IMR-90 (cell line): ENCODE data around the gene PPP1R1C. TPM values are rescaled to one million over a fixed set of nuclear protein-coding genes. Genes with fewer than 3 reads are reported as not detected.

Experiments
- ATAC-seq: fragments of 200-7000 bp; cut with Tn5 transposase; 2 replicates; pipeline ENCODE4 v1.9.1; 2020; ENCODE audit warnings: low read depth, mild to moderate bottlenecking, moderate library complexity
- BruUV-seq: library from RNA; stranded (reverse); fragments of 400-500 nt; replicated peaks from 2 replicates; lab custom pipeline; 2021; lab: Mats Ljungman, UMichigan
- CTCF ChIA-PET: fragments of 300-600 bp; formaldehyde crosslinking; extraction: SDS; loops from one replicate; lab custom pipeline; 2021; ENCODE audit warnings: antibody characterized with exemption; lab: Yijun Ruan, JAX
- POLR2A ChIA-PET: fragments of 300-600 bp; sonication (Branson Sonifier 250); formaldehyde crosslinking; loops from one replicate; lab custom pipeline; 2022; ENCODE audit warnings: antibody characterized with exemption; ENCODE audit not compliant: unreplicated experiment; lab: Charles Lee
- DNase-seq: peaks from one replicate; pipeline ENCODE4 v3.0.0; 2013
- H2AFZ ChIP-seq: replicated peaks from 2 replicates; pipeline ENCODE3; 2013; ENCODE audit warnings: low read length, mild to moderate bottlenecking; ENCODE audit not compliant: poor library complexity
- H2AK5ac ChIP-seq: 2 replicates; pipeline ENCODE4 v1.6.1; 2013; ENCODE audit warnings: low read depth, low read length, inconsistent platforms
- H2AK9ac ChIP-seq: replicated peaks from 2 replicates; pipeline ENCODE3; 2013; ENCODE audit warnings: mild to moderate bottlenecking, low read depth, low read length, moderate library complexity; ENCODE audit not compliant: poor library complexity
- H2BK120ac ChIP-seq: 2 replicates; pipeline ENCODE4 v1.6.1; 2013; ENCODE audit warnings: low read depth, low read length, inconsistent platforms
- H2BK15ac ChIP-seq: 3 replicates; pipeline ENCODE4 v1.6.1; 2013; ENCODE audit warnings: low read depth, low read length, inconsistent platforms
- H2BK20ac ChIP-seq: 2 replicates; pipeline ENCODE4 v1.6.1; 2013; ENCODE audit warnings: low read depth, mild to moderate bottlenecking, inconsistent platforms, low read length, moderate library complexity
- H2BK5ac ChIP-seq: 2 replicates; pipeline ENCODE4 v1.6.1; 2013; ENCODE audit warnings: mild to moderate bottlenecking, low read depth, low read length, inconsistent platforms; ENCODE audit not compliant: poor library complexity, severe bottlenecking
- H3K14ac ChIP-seq: replicated peaks from 2 replicates; pipeline ENCODE4 v1.6.1; 2013; ENCODE audit warnings: low read depth, low read length, inconsistent platforms
- H3K18ac ChIP-seq: 2 replicates; pipeline ENCODE4 v1.6.1; 2013; ENCODE audit warnings: low read depth, low read length, control low read depth
- H3K23ac ChIP-seq: 2 replicates; pipeline ENCODE4 v1.6.1; 2013; ENCODE audit warnings: low read depth, low read length, inconsistent platforms
- H3K27ac ChIP-seq: 2 replicates; pipeline ENCODE4 v1.5.1; 2013; ENCODE audit warnings: mild to moderate bottlenecking, control low read depth, low read length; ENCODE audit not compliant: insufficient read depth
- H3K27me3 ChIP-seq: 2 replicates; pipeline ENCODE4 v1.6.1; 2013; ENCODE audit warnings: low read length; ENCODE audit not compliant: control insufficient read depth, insufficient read depth
- H3K36me3 ChIP-seq: 2 replicates; pipeline ENCODE4 v1.6.1; 2013; ENCODE audit warnings: low read length, mixed read lengths; ENCODE audit not compliant: control insufficient read depth, insufficient read depth
- H3K4ac ChIP-seq: 2 replicates; pipeline ENCODE4 v1.6.1; 2013; ENCODE audit warnings: low read depth, low read length, inconsistent platforms
- H3K4me1 ChIP-seq: 2 replicates; pipeline ENCODE4 v1.6.1; 2013; ENCODE audit warnings: low read length, mixed read lengths; ENCODE audit not compliant: control insufficient read depth, insufficient read depth
- H3K4me2 ChIP-seq: 2 replicates; pipeline ENCODE4 v1.6.1; 2013; ENCODE audit warnings: low read depth, mild to moderate bottlenecking, control low read depth, low read length, moderate library complexity
- H3K4me3 ChIP-seq: 2 replicates; pipeline ENCODE4 v1.5.1; 2013; ENCODE audit warnings: low read depth, mild to moderate bottlenecking, control low read depth, low read length, moderate library complexity; ENCODE audit not compliant: insufficient read depth
- H3K56ac ChIP-seq: 2 replicates; pipeline ENCODE4 v1.6.1; 2013; ENCODE audit warnings: low read length, inconsistent platforms; ENCODE audit not compliant: insufficient read depth; ENCODE audit errors: extremely low read depth
- H3K79me1 ChIP-seq, 2 experiments: 2 replicates each; pipeline ENCODE4 v1.6.1; 2013; ENCODE audit warnings: low read length in 2 of 2, inconsistent platforms in 1 of 2, low read depth in 1 of 2
- H3K9ac ChIP-seq: 2 replicates; pipeline ENCODE4 v1.6.1; 2013; ENCODE audit warnings: low read depth, low read length, control low read depth
- H3K9me1 ChIP-seq: 2 replicates; pipeline ENCODE4 v1.6.1; 2013; ENCODE audit warnings: low read length, inconsistent platforms; ENCODE audit not compliant: insufficient read depth
- H3K9me3 ChIP-seq: 2 replicates; pipeline ENCODE4 v1.6.1; 2013; ENCODE audit warnings: low read length; ENCODE audit not compliant: control insufficient read depth, insufficient read depth
- H4K20me1 ChIP-seq: 2 replicates; pipeline ENCODE4 v1.6.1; 2013; ENCODE audit warnings: low read length, inconsistent platforms; ENCODE audit not compliant: insufficient read depth
- H4K5ac ChIP-seq: 2 replicates; pipeline ENCODE4 v1.6.1; 2013; ENCODE audit warnings: mild to moderate bottlenecking, low read depth, low read length, control low read depth
- H4K8ac ChIP-seq, 2 experiments: 2 replicates each; pipeline ENCODE4 v1.6.1; 2013; ENCODE audit warnings: low read depth in 2 of 2, low read length in 2 of 2, control low read depth in 1 of 2, inconsistent platforms in 1 of 2
- H4K91ac ChIP-seq: 2 replicates; pipeline ENCODE4 v1.6.1; 2013; ENCODE audit warnings: low read depth, low read length, inconsistent platforms; ENCODE audit not compliant: insufficient read depth
- FOS ChIP-seq: fragments of 150-350 bp; IDR thresholded peaks from 2 replicates; pipeline ENCODE4 v1.6.1; 2016; ENCODE audit warnings: low read depth, low read length
- MAZ ChIP-seq: IDR thresholded peaks from 2 replicates; pipeline ENCODE4 v1.6.1; 2012; ENCODE audit warnings: low read depth, mild to moderate bottlenecking, low read length, improper control_type of control experiment, moderate library complexity, borderline replicate concordance
- POLR2A ChIP-seq: IDR thresholded peaks from 2 replicates; pipeline ENCODE4 v1.6.1; 2012; ENCODE audit warnings: mild to moderate bottlenecking, low read depth, low read length
- RAD21 ChIP-seq: IDR thresholded peaks from 2 replicates; pipeline ENCODE4 v1.6.1; 2012; ENCODE audit warnings: low read length, improper control_type of control experiment
- dilution Hi-C: fragments of 300-500 bp; cut with HindIII; formaldehyde crosslinking; loops from one replicate; pipeline ENCODE4 v1.14.3; 2018; ENCODE audit warnings: low sequenced_read_pairs; ENCODE audit not compliant: unreplicated experiment
- in situ Hi-C: fragments of 300-500 bp; cut with MboI; formaldehyde crosslinking; loops from 3 replicates; pipeline ENCODE4 v1.14.3; 2019; ENCODE audit warnings: low sequenced_read_pairs, inconsistent platforms, mixed read lengths
- intact Hi-C: fragments of 100-400 bp; cut with micrococcal nuclease; formaldehyde crosslinking; loops from 2 replicates; pipeline ENCODE4 v1.10.0; 2022
- polyA plus RNA-seq, 3 experiments: library from polyadenylated mRNA; depleted of rRNA; stranded (reverse); fragments of >200 nt; gene quantifications; 2 replicates each; pipeline ENCODE4 v1.2.3, GENCODE V29; 2012; ENCODE audit warnings: low replicate concordance in 1 of 3
- total RNA-seq: library from RNA; depleted of rRNA; stranded (reverse); fragments of >200 nt; gene quantifications from 2 replicates; pipeline ENCODE4 v1.2.3, GENCODE V29; 2012

Gene PPP1R1C
- total and polyA plus RNA-seq, 2 of the 4 experiments (the other 2 are of a cell fraction) = 0.10 to 0.36 TPM

GRCh38 chr2:182055993-182056392 lies 70.3 kb downstream of the PPP1R1C start (continued):
- TF ChIP-seq RAD21 (no peak), POLR2A (no peak), MAZ (no peak), FOS (no peak)

GRCh38 chr2:182057002-182057401 lies 71.3 kb downstream of the PPP1R1C start:
- dilution Hi-C loops (no loop called here), intact Hi-C loops (no loop called here), in situ Hi-C loops (no loop called here)
- Histone ChIP-seq H4K5ac (no peak overlapping the region), H2AK5ac (no peak overlapping the region), H3K14ac (no peak overlapping the region), H3K4me3 (no peak overlapping the region), H3K4me1 (no peaks in the 10 kb centered on the region), H2AFZ (no peak overlapping the region), H2BK5ac (no peak overlapping the region), H4K91ac (no peak overlapping the region), H2BK15ac (no peak overlapping the region), H3K56ac (no peak overlapping the region), H3K4me2 (no peak overlapping the region), H3K9ac (no peak overlapping the region), H3K18ac (no peak overlapping the region), H2AK9ac (no peak overlapping the region), H3K9me3 (no peaks in the 10 kb centered on the region), H3K4ac (no peak overlapping the region), H3K9me1 (no peaks in the 10 kb centered on the region), H3K27me3 (no peaks in the 10 kb centered on the region), H2BK20ac (no peak overlapping the region), H3K27ac (no peak overlapping the region), H4K20me1 (no peaks in the 10 kb centered on the region), H3K36me3 (no peaks in the 10 kb centered on the region), H4K8ac (no peak overlapping the region), H3K79me1 (no peaks in the 10 kb centered on the region), H3K23ac (no peak overlapping the region), H2BK120ac (no peak overlapping the region)
- ATAC-seq (no peak), DNase-seq (no peak)
- BruUV-seq = no TSS peak
- POLR2A ChIA-PET = no interaction called here
- no peak for TF ChIP-seq RAD21
- CTCF ChIA-PET = no interaction called here
